Small intestine (tissue), 7 donors: Measurements from ENCODE around the gene ULK2. TPM values are rescaled to one million over a fixed set of nuclear protein-coding genes. Genes with fewer than 3 reads are reported as not detected.
"Not testable (repeated sequence)": the region's sequence is repeated elsewhere in the genome, so short reads cannot be mapped to it uniquely, and the experiment has no call there.

Source experiments
- DNase-seq, 2 donors: peaks; one replicate each; pipeline versions ENCODE4 v3.0.0 to v3.0.0-alpha.2; 2013
- FAIRE-seq: peaks from 2 replicates; lab custom pipeline; 2012; peaks lifted over from hg19 to GRCh38; lab: Jason Lieb, UNC
- H3K27ac ChIP-seq, 3 donors: one replicate each; pipeline ENCODE4 v1.5.1; 2013; ENCODE audit warnings: low read length in 2 of 3, mild to moderate bottlenecking in 2 of 3, control low read depth in 1 of 3, inconsistent platforms in 1 of 3, low read depth in 1 of 3, moderate library complexity in 1 of 3
- H3K27me3 ChIP-seq, 3 donors: one replicate each; pipeline ENCODE4 v1.6.1; 2013; ENCODE audit warnings: low read length in 3 of 3, inconsistent platforms in 1 of 3; ENCODE audit not compliant: control insufficient read depth in 3 of 3, insufficient read depth in 3 of 3
- H3K36me3 ChIP-seq, 3 donors: one replicate each; pipeline ENCODE4 v1.6.1; 2013; ENCODE audit warnings: low read length in 3 of 3, inconsistent platforms in 1 of 3, low read depth in 1 of 3, mild to moderate bottlenecking in 1 of 3, moderate library complexity in 1 of 3; ENCODE audit not compliant: control insufficient read depth in 3 of 3, insufficient read depth in 2 of 3
- H3K4me1 ChIP-seq, 3 donors: one replicate each; pipeline ENCODE4 v1.6.1; 2013; ENCODE audit warnings: low read length in 2 of 3, inconsistent platforms in 1 of 3, low read depth in 1 of 3, mild to moderate bottlenecking in 1 of 3, moderate library complexity in 1 of 3; ENCODE audit not compliant: control insufficient read depth in 3 of 3, insufficient read depth in 2 of 3
- H3K4me3 ChIP-seq, 3 donors: one replicate each; pipeline ENCODE4 v1.5.1; 2013; ENCODE audit warnings: low read length in 3 of 3, control low read depth in 1 of 3, inconsistent platforms in 1 of 3, low read depth in 1 of 3, mild to moderate bottlenecking in 1 of 3, moderate library complexity in 1 of 3
- H3K9me3 ChIP-seq, 2 donors: one replicate each; pipeline ENCODE4 v1.6.1; 2013; ENCODE audit warnings: low read depth in 1 of 2, low read length in 1 of 2; ENCODE audit not compliant: control insufficient read depth in 2 of 2, insufficient read depth in 1 of 2
- WGBS, 3 donors: extraction: QIAGEN DNeasy Blood & Tissue Kit; methylation state at CpG; one replicate each; pipeline ENCODE4 v1.1.7; 2013; 5-methylcytosine and 5-hydroxymethylcytosine counted together
- polyA plus RNA-seq, 4 donors: library from polyadenylated mRNA; stranded (reverse) in 3 of 4; unstranded in 1 of 4; fragments of 200-250 nt in 3 of 4; fragments of 120-200 nt in 1 of 4; gene quantifications; one replicate each; pipeline versions ENCODE4 v1.2.1 to v1.2.3, GENCODE V29; 2013
- donor health status: healthy with polysubstance abuse.
- donor health status: control.
- donor health status: control.
- donor health status: Bipolar disorder and iron deficiency.
- donor health status: healthy.

The ULK2 gene
- polyA plus RNA-seq, 4 donors: 1.8 to 11.4 (median 3.5) TPM

DNA sequence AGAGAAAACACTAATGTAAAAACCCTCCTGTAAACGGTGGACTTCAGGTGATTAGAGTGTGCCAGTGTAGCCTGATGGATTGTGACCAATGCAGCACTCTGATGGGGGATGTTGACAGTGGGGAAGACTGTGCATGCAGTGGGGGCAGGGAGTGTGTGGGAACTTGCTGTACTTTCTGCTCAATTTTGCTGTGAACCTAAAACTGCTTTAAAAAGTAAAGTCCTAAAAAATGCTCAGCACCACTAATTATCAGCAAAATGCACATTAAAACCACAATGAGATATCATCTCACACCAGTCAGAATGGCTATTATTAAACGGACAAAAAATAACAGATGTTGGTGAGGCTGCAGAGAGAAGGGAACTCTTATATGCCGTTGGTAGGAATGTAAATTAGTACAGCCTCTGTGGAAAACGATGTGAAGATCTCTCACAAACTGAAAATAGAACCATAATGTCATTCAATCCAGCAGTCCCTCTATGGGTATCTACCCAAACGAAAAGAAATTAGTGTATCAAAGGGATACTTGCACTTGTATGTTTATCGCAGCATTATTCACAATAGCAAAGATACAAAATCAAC is 9.7 kb upstream of the ULK2 start:
- Histone ChIP-seq H3K27me3 (no peaks in the 10 kb centered on the region), H3K4me1 (no peaks in the 10 kb centered on the region), H3K9me3 (no peaks in the 10 kb centered on the region), H3K4me3 (no peak overlapping the region), H3K36me3 (no peaks in the 10 kb centered on the region), H3K27ac (no peak overlapping the region)
- WGBS, 3 donors: 46 to 56% (median 50%) methylated on average over 6 of the region's 6 CpGs
- FAIRE-seq (no peak), DNase-seq (no peak)

DNA sequence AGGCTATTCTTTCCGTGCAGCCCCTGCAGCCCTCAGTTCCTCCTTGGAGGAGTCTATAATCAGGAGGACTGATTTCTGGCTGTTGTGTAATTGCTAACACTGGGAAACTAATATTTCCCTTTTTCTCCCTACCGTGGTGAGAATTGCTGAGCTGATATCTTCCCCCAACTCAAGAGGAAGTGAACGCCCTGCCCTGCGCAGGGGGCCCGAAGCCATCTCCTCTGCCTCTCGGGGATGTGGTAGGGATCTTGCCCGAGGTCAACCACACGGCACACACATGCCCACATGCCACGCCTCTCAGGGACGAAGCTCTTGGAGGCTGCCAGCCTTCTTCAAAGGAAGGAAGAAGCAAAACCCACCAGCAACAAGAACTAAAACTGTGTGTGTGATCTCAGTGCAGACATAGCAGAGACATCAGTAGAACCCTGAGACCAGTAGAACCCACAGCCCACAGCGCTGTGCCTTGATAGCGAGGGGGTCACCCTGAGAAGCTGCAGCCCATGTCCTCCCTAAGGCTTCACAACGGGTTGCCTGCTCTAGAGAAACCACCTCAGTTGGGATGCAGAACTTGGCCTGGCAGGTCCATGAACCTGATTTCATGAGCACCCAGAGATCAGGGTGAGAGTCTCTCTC is 8.9 kb upstream of the ULK2 start:
- Histone ChIP-seq H3K27me3 (no peaks in the 10 kb centered on the region), H3K36me3 (no peaks in the 10 kb centered on the region), H3K4me1 (no peaks in the 10 kb centered on the region), H3K9me3 (no peaks in the 10 kb centered on the region), H3K4me3 (no peak overlapping the region), H3K27ac (no peak overlapping the region)
- FAIRE-seq (no peak), DNase-seq (no peak)
- WGBS, 3 donors: 51 to 65% (median 65%) methylated on average over 13 of the region's 13 CpGs

- no peak overlapping the region for H3K4me3 ChIP-seq
- H3K9me3 ChIP-seq: no peaks in the 10 kb centered on the region
- H3K27me3 ChIP-seq: no peaks in the 10 kb centered on the region
- no peak overlapping the region for H3K27ac ChIP-seq
- FAIRE-seq: no peak
- H3K4me1 ChIP-seq: no peaks in the 10 kb centered on the region
- DNase-seq: no peak
- H3K36me3 ChIP-seq: no peaks in the 10 kb centered on the region
- WGBS, 3 donors: 83% methylated on average over 10 of the region's 10 CpGs
Observed at GRCh38 chr17:19874256-19874655, 6.5 kb upstream of the ULK2 start.

- H3K27me3 ChIP-seq: no peaks in the 10 kb centered on the region
- WGBS, 3 donors: 88 to 93% (median 91%) methylated on average over 3 of the region's 3 CpGs
- no peaks in the 10 kb centered on the region for H3K4me1 ChIP-seq
- DNase-seq: no peak
- no peaks in the 10 kb centered on the region for H3K9me3 ChIP-seq
- no peak overlapping the region for H3K4me3 ChIP-seq
- no peaks in the 10 kb centered on the region for H3K36me3 ChIP-seq
- H3K27ac ChIP-seq: no peak overlapping the region
- no peak for FAIRE-seq
Observed at GRCh38 chr17:19873346-19873745, 5.6 kb upstream of the ULK2 start.

DNA sequence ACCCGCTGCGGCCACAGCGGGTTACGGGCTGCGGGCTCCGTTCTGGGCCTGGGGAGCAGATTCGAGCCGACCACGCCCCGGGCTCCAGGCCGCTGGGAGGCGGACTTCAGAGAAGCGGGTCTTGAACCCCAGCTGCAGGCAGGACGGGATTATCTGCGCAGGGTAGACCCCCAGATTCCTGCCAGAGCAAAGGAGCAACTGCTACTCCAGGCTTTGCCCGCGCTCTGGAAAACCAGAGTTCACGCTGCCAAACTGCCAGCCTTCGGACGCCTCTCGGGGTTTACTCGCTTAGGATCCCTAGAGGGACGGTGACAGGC is 301 bp upstream of the ULK2 start:
- FAIRE-seq (no peak), DNase-seq (no peak)
- Histone ChIP-seq H3K9me3 (no peaks in the 10 kb centered on the region), H3K4me1 (peaks cover 0 to 4% (median 0%) of the 10 kb centered on the region in 3 donors), H3K4me3 (peak overlapping the region; percentile 54 to 62 (median 57)), H3K27me3 (no peaks in the 10 kb centered on the region), H3K27ac (peak overlapping the region in 2 of 3 donors; percentile 48 to 84), H3K36me3 (peaks cover 0 to under 1% (median 0%) of the 10 kb centered on the region in 3 donors)
- 38 to 50% (median 42%) methylated on average over 21 to 23 of the region's 23 CpGs for WGBS, 3 donors

- FAIRE-seq: no peak
- Histone ChIP-seq H3K27ac (peak overlapping the region in 1 of 3 donors; percentile 84), H3K36me3 (peaks cover 0 to 8% (median 0%) of the 10 kb centered on the region in 3 donors), H3K27me3 (no peaks in the 10 kb centered on the region), H3K4me1 (peaks cover 0 to 4% (median 0%) of the 10 kb centered on the region in 3 donors), H3K9me3 (no peaks in the 10 kb centered on the region), H3K4me3 (peak overlapping the region; percentile 54 to 62 (median 57))
- 0% methylated on average over 27 of the region's 27 CpGs for WGBS, 3 donors
- DNase-seq: peak; percentile 47 to 84
Observed at GRCh38 chr17:19867079-19867328, 732 bp downstream of the ULK2 start.

DNA sequence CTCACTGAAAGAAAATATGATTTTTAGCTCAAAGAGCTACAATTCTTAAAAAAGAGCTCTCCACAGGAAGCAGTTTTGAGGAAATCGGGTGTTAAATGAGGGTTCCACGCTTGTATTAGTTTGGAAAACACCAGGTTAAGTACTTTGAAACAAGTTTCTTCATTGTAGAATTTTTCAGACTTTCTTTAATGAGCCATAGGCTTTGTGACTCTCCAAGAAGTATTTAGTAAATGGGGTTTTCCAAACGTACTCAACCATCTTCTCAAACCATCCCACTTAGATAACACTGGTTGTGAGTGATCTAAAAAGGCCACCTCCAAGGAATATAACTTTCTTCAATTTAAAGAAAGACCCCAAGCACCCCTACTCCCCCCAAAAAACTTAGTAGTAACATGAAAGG is 2.7 kb downstream of the ULK2 start:
- peaks cover 0 to 11% (median 0%) of the 10 kb centered on the region in 3 donors for H3K36me3 ChIP-seq

GRCh38 chr17:19860647-19861177 is 7.0 kb downstream of the ULK2 start:
- DNase-seq, H3K27ac ChIP-seq, H3K9me3 ChIP-seq, H3K27me3 ChIP-seq, H3K4me1 ChIP-seq, FAIRE-seq, H3K4me3 ChIP-seq: not testable (repeated sequence)
- peaks cover 0 to 26% (median 0%) of the 10 kb centered on the region in 3 donors for H3K36me3 ChIP-seq
- WGBS, 3 donors: 90 to 96% (median 95%) methylated on average over 9 of the region's 9 CpGs

More for the DNA sequence above, 2.7 kb downstream of the ULK2 start:
- Histone ChIP-seq H3K27me3 (no peaks in the 10 kb centered on the region), H3K9me3 (no peaks in the 10 kb centered on the region), H3K27ac (no peak overlapping the region), H3K4me1 (peaks cover 0 to 4% (median 0%) of the 10 kb centered on the region in 3 donors), H3K4me3 (no peak overlapping the region)
- 81 to 88% (median 86%) methylated on average over 3 of the region's 3 CpGs for WGBS, 3 donors
- DNase-seq (no peak), FAIRE-seq (no peak)
